ENCODE measurements around the gene CLEC4M. TPM values are rescaled to one million over a fixed set of nuclear protein-coding genes. Genes with fewer than 3 reads are reported as not detected.

CLEC4M gene
- total RNA-seq (2014; rRNA removed; shearing (Covaris generic)): not detected in 2 replicates

- DNase-seq: no peak
Measured at GRCh38 chr19:7762719-7763293, at the start of gene CLEC4M. Gene CLEC4M (plus strand): TSS chr19:7763243. CDS start chr19:7763267, 24 bp downstream.

GRCh38 chr19:7715671-7716070 is 47.4 kb upstream of the CLEC4M start:
- no peak for DNase-seq
- Histone ChIP-seq H3K4me3 (ENCODE audit: insufficient read depth, low read depth, low read length) (no peak overlapping the region), H3K36me3 (replicated peaks; ENCODE audit: control insufficient read depth, insufficient read depth, low read length) (no peaks in the 10 kb centered on the region), H3K27me3 (ENCODE audit: control insufficient read depth, insufficient read depth, low read length) (no peaks in the 10 kb centered on the region)

More at GRCh38 chr19:7762719-7763293, at the start of gene CLEC4M:
- no peak within 1 kb of the TSS for H3K4me3 ChIP-seq (ENCODE audit: insufficient read depth, low read depth, low read length)
- no peaks in the 10 kb centered on the region for H3K27me3 ChIP-seq (ENCODE audit: control insufficient read depth, insufficient read depth, low read length)
- no peaks in the 10 kb centered on the region for H3K36me3 ChIP-seq (replicated peaks; ENCODE audit: control insufficient read depth, insufficient read depth, low read length)

- DNase-seq: no peak
Measured at GRCh38 chr19:7716762-7717161, 46.3 kb upstream of the CLEC4M start.

GRCh38 chr19:7718668-7719067 is 44.4 kb upstream of the CLEC4M start:
- DNase-seq: no peak
- Histone ChIP-seq H3K27me3 (ENCODE audit: control insufficient read depth, insufficient read depth, low read length) (no peaks in the 10 kb centered on the region), H3K4me3 (ENCODE audit: insufficient read depth, low read depth, low read length) (no peak overlapping the region), H3K36me3 (replicated peaks; ENCODE audit: control insufficient read depth, insufficient read depth, low read length) (no peaks in the 10 kb centered on the region)

More at GRCh38 chr19:7716762-7717161, 46.3 kb upstream of the CLEC4M start:
- Histone ChIP-seq H3K4me3 (ENCODE audit: insufficient read depth, low read depth, low read length) (no peak overlapping the region), H3K27me3 (ENCODE audit: control insufficient read depth, insufficient read depth, low read length) (no peaks in the 10 kb centered on the region), H3K36me3 (replicated peaks; ENCODE audit: control insufficient read depth, insufficient read depth, low read length) (no peaks in the 10 kb centered on the region)

GRCh38 chr19:7720351-7720750 is 42.7 kb upstream of the CLEC4M start:
- H3K36me3 ChIP-seq (replicated peaks; ENCODE audit: control insufficient read depth, insufficient read depth, low read length): no peaks in the 10 kb centered on the region

GRCh38 chr19:7722231-7722651 is 40.8 kb upstream of the CLEC4M start:
- Histone ChIP-seq H3K36me3 (replicated peaks; ENCODE audit: control insufficient read depth, insufficient read depth, low read length) (no peaks in the 10 kb centered on the region), H3K27me3 (ENCODE audit: control insufficient read depth, insufficient read depth, low read length) (no peaks in the 10 kb centered on the region), H3K4me3 (ENCODE audit: insufficient read depth, low read depth, low read length) (no peak overlapping the region)
- no peak for DNase-seq

More at GRCh38 chr19:7720351-7720750, 42.7 kb upstream of the CLEC4M start:
- Histone ChIP-seq H3K4me3 (ENCODE audit: insufficient read depth, low read depth, low read length) (no peak overlapping the region), H3K27me3 (ENCODE audit: control insufficient read depth, insufficient read depth, low read length) (no peaks in the 10 kb centered on the region)
- no peak for DNase-seq

GRCh38 chr19:7725791-7726190 is 37.3 kb upstream of the CLEC4M start:
- DNase-seq: no peak
- H3K27me3 ChIP-seq (ENCODE audit: control insufficient read depth, insufficient read depth, low read length): peaks cover 23% of the 10 kb centered on the region
- H3K36me3 ChIP-seq (replicated peaks; ENCODE audit: control insufficient read depth, insufficient read depth, low read length): no peaks in the 10 kb centered on the region
- H3K4me3 ChIP-seq (ENCODE audit: insufficient read depth, low read depth, low read length): no peak overlapping the region

GRCh38 chr19:7729211-7729610 is 33.8 kb upstream of the CLEC4M start:
- Histone ChIP-seq H3K36me3 (replicated peaks; ENCODE audit: control insufficient read depth, insufficient read depth, low read length) (no peaks in the 10 kb centered on the region), H3K4me3 (ENCODE audit: insufficient read depth, low read depth, low read length) (no peak overlapping the region), H3K27me3 (ENCODE audit: control insufficient read depth, insufficient read depth, low read length) (peaks cover 37% of the 10 kb centered on the region)
- peak; percentile 77 for DNase-seq

GRCh38 chr19:7729831-7730285 is 33.2 kb upstream of the CLEC4M start:
- peak overlapping the region; percentile 32; the same call in 1 of the 2 replicates for H3K4me3 ChIP-seq (ENCODE audit: insufficient read depth, low read depth, low read length)
- H3K27me3 ChIP-seq (ENCODE audit: control insufficient read depth, insufficient read depth, low read length): peaks cover 37% of the 10 kb centered on the region
- no peaks in the 10 kb centered on the region for H3K36me3 ChIP-seq (replicated peaks; ENCODE audit: control insufficient read depth, insufficient read depth, low read length)
- DNase-seq: peak; percentile 95

GRCh38 chr19:7730286-7731217 is 32.5 kb upstream of the CLEC4M start:
- Histone ChIP-seq H3K4me3 (ENCODE audit: insufficient read depth, low read depth, low read length) (peak overlapping the region; percentile 32; the same call in 1 of the 2 replicates), H3K27me3 (ENCODE audit: control insufficient read depth, insufficient read depth, low read length) (peaks cover 39% of the 10 kb centered on the region), H3K36me3 (replicated peaks; ENCODE audit: control insufficient read depth, insufficient read depth, low read length) (no peaks in the 10 kb centered on the region)
- DNase-seq: peak; percentile 84

GRCh38 chr19:7731218-7731595 is 31.8 kb upstream of the CLEC4M start:
- peaks cover 39% of the 10 kb centered on the region for H3K27me3 ChIP-seq (ENCODE audit: control insufficient read depth, insufficient read depth, low read length)

GRCh38 chr19:7731615-7732014 is 31.4 kb upstream of the CLEC4M start:
- DNase-seq: no peak
- peaks cover 39% of the 10 kb centered on the region for H3K27me3 ChIP-seq (ENCODE audit: control insufficient read depth, insufficient read depth, low read length)

More at GRCh38 chr19:7731218-7731595, 31.8 kb upstream of the CLEC4M start:
- DNase-seq: no peak
- no peak overlapping the region for H3K4me3 ChIP-seq (ENCODE audit: insufficient read depth, low read depth, low read length)
- H3K36me3 ChIP-seq (replicated peaks; ENCODE audit: control insufficient read depth, insufficient read depth, low read length): no peaks in the 10 kb centered on the region

GRCh38 chr19:7732045-7732444 is 31.0 kb upstream of the CLEC4M start, which contains the start of gene CLEC4G:
Gene CLEC4G (minus strand): TSS chr19:7732110. CDS start chr19:7732102, 8 bp downstream.
- H3K27me3 ChIP-seq (ENCODE audit: control insufficient read depth, insufficient read depth, low read length): peaks cover 39% of the 10 kb centered on the region
- no peaks in the 10 kb centered on the region for H3K36me3 ChIP-seq (replicated peaks; ENCODE audit: control insufficient read depth, insufficient read depth, low read length)
- H3K4me3 ChIP-seq (ENCODE audit: insufficient read depth, low read depth, low read length): no peak within 1 kb of the TSS
- no peak for DNase-seq

More at GRCh38 chr19:7731615-7732014, 31.4 kb upstream of the CLEC4M start:
- H3K4me3 ChIP-seq (ENCODE audit: insufficient read depth, low read depth, low read length): no peak overlapping the region
- no peaks in the 10 kb centered on the region for H3K36me3 ChIP-seq (replicated peaks; ENCODE audit: control insufficient read depth, insufficient read depth, low read length)

- no peaks in the 10 kb centered on the region for H3K36me3 ChIP-seq (replicated peaks; ENCODE audit: control insufficient read depth, insufficient read depth, low read length)
- H3K27me3 ChIP-seq (ENCODE audit: control insufficient read depth, insufficient read depth, low read length): peaks cover 36% of the 10 kb centered on the region
- DNase-seq: no peak
- H3K4me3 ChIP-seq (ENCODE audit: insufficient read depth, low read depth, low read length): no peak overlapping the region
Measured at GRCh38 chr19:7733376-7733775, 29.7 kb upstream of the CLEC4M start.

Data from H7 (cell line).